ENCODE measurements around the gene SLC6A18. TPM values are rescaled to one million over a fixed set of nuclear protein-coding genes. Genes with fewer than 3 reads are reported as not detected.

Gene SLC6A18
- polyA plus RNA-seq, 1 donor (not counting 4 experiments of a cell fraction or from before 2014, with no cell fraction given), result not detected

DNA sequence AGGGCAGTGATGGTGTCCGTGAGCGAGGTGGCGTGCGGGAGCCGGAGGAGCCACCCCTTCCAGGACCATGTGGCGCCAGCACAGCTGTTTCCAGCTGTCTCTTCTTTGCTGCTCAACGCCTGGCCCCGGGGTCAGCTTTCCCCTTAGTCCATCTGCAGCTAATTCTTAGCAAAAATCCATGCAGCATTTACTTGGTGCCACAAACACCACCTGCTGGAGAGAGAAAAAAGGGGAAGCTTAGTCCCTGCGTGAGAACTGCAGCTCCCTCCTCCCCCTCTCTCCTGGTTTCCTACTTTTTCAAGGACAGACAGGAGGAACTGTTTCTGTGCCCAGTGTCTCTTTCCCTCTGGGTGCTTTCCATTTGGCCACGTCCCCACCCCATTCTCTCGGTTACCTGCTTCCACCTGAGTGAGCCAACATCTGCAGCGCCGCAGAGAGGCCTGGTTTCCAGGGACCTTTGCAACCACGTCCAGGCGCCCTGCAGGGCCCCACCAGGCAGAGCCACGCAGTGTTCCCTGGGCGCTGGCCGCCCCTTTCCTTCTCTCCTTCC, 20.4 kb upstream of the SLC6A18 start:
- dilution Hi-C loops (cut with MboI; ENCODE audit: extremely low pct_ligation_motif_present, low sequenced_read_pairs), result no loop called here
- no peak for FAIRE-seq

GRCh38 chr5:1205255-1206180, 19.7 kb upstream of the SLC6A18 start:
- DNase-seq (ENCODE audit: low read depth, low spot score) (no peak), FAIRE-seq (no peak)
- H3K4me3 ChIP-seq (ENCODE audit: control insufficient read depth in 2 of 3, extremely low read depth in 1 of 3, insufficient read depth in 2 of 3, low read depth in 1 of 3, low read length in 3 of 3), result no peak overlapping the region
- no peaks in the 10 kb centered on the region for H4K20me1 ChIP-seq (ENCODE audit: control insufficient read depth, extremely low read depth, insufficient read depth, low read length)
- no peak overlapping the region for H3K9ac ChIP-seq (ENCODE audit: control insufficient read depth, extremely low read depth, insufficient read depth, low read length)
- peaks cover 34% of the 10 kb centered on the region for H3K27me3 ChIP-seq (ENCODE audit: control insufficient read depth, extremely low read depth, insufficient read depth, low read length)
- dilution Hi-C loops (cut with MboI; ENCODE audit: extremely low pct_ligation_motif_present, low sequenced_read_pairs), result no loop called here
- H3K27ac ChIP-seq (ENCODE audit: control insufficient read depth, insufficient read depth, low read length), result no peak overlapping the region
- no peaks in the 10 kb centered on the region for H3K36me3 ChIP-seq (ENCODE audit: control insufficient read depth in 2 of 2, extremely low read depth in 1 of 2, insufficient read depth in 2 of 2, low read length in 2 of 2)
- H3K9me1 ChIP-seq (ENCODE audit: control insufficient read depth, extremely low read depth, insufficient read depth, low read length), result no peaks in the 10 kb centered on the region
- no peak overlapping the region for H2AFZ ChIP-seq (ENCODE audit: control insufficient read depth, low read length)
- no peak overlapping the region for H3K4me2 ChIP-seq (ENCODE audit: control insufficient read depth, extremely low read depth, insufficient read depth, low read depth, low read length)
- no peaks in the 10 kb centered on the region for H3K79me2 ChIP-seq (ENCODE audit: control insufficient read depth, insufficient read depth, low read length)
- H3K4me1 ChIP-seq (ENCODE audit: control insufficient read depth, extremely low read depth, insufficient read depth, low read length), result no peaks in the 10 kb centered on the region
- TF ChIP-seq EZH2 (IDR thresholded peaks at IDR 0.05; ENCODE audit: low read length) (no peak), CTCF (optimal IDR thresholded peaks at IDR 0.05 in 1 of 3, IDR thresholded peaks at IDR 0.05 in 1 of 3, conservative IDR thresholded peaks at IDR 0.05 in 1 of 3; ENCODE audit: extremely low read depth in 1 of 3, insufficient read depth in 2 of 3, low read length in 3 of 3) (no peak)
- H3K9me3 ChIP-seq (ENCODE audit: control insufficient read depth, low read depth, low read length), result no peaks in the 10 kb centered on the region

More for the DNA sequence above, 20.4 kb upstream of the SLC6A18 start:
- TF ChIP-seq CTCF (optimal IDR thresholded peaks at IDR 0.05 in 1 of 3, IDR thresholded peaks at IDR 0.05 in 1 of 3, conservative IDR thresholded peaks at IDR 0.05 in 1 of 3; ENCODE audit: extremely low read depth in 1 of 3, insufficient read depth in 2 of 3, low read length in 3 of 3) (peak in 2 of 3 experiments; percentile 35 to 44), EZH2 (IDR thresholded peaks at IDR 0.05; ENCODE audit: low read length) (no peak)
- no peaks in the 10 kb centered on the region for H4K20me1 ChIP-seq (ENCODE audit: control insufficient read depth, extremely low read depth, insufficient read depth, low read length)
- no peaks in the 10 kb centered on the region for H3K4me1 ChIP-seq (ENCODE audit: control insufficient read depth, extremely low read depth, insufficient read depth, low read length)
- H3K4me3 ChIP-seq (ENCODE audit: control insufficient read depth in 2 of 3, extremely low read depth in 1 of 3, insufficient read depth in 2 of 3, low read depth in 1 of 3, low read length in 3 of 3), result no peak overlapping the region
- H3K4me2 ChIP-seq (ENCODE audit: control insufficient read depth, extremely low read depth, insufficient read depth, low read depth, low read length), result no peak overlapping the region
- H2AFZ ChIP-seq (ENCODE audit: control insufficient read depth, low read length), result no peak overlapping the region
- no peak overlapping the region for H3K27ac ChIP-seq (ENCODE audit: control insufficient read depth, insufficient read depth, low read length)
- no peaks in the 10 kb centered on the region for H3K79me2 ChIP-seq (ENCODE audit: control insufficient read depth, insufficient read depth, low read length)
- H3K27me3 ChIP-seq (ENCODE audit: control insufficient read depth, extremely low read depth, insufficient read depth, low read length), result peaks cover 36% of the 10 kb centered on the region
- no peaks in the 10 kb centered on the region for H3K36me3 ChIP-seq (ENCODE audit: control insufficient read depth in 2 of 2, extremely low read depth in 1 of 2, insufficient read depth in 2 of 2, low read length in 2 of 2)
- no peak for DNase-seq (ENCODE audit: low read depth, low spot score)
- H3K9ac ChIP-seq (ENCODE audit: control insufficient read depth, extremely low read depth, insufficient read depth, low read length), result no peak overlapping the region
- H3K9me1 ChIP-seq (ENCODE audit: control insufficient read depth, extremely low read depth, insufficient read depth, low read length), result no peaks in the 10 kb centered on the region
- no peaks in the 10 kb centered on the region for H3K9me3 ChIP-seq (ENCODE audit: control insufficient read depth, low read depth, low read length)
